Dermis microvascular lymphatic vessel endothelial cell (primary cell): ENCODE results near the gene ZBTB3. TPM values are rescaled to one million over a fixed set of nuclear protein-coding genes. Genes with fewer than 3 reads are reported as not detected.
"Not testable (repeated sequence)": the region's sequence is repeated elsewhere in the genome, so short reads cannot be mapped to it uniquely, and the experiment has no call there.

ENCODE experiments used
- DNase-seq, 2 donors: peaks; one replicate each; pipeline versions ENCODE4 v3.0.0 to v3.0.0-alpha.2; 2010; ENCODE audit warnings: low read depth in 2 of 2
- total RNA-seq: library from RNA; depleted of rRNA; stranded (reverse); fragments of >200 nt; gene quantifications from 2 replicates; pipeline ENCODE4 v1.2.1, GENCODE V29; 2014

ZBTB3 gene
- total RNA-seq, 1 donor from 2014 or later, result 9.0 TPM

GRCh38 chr11:62716206-62716605 is 37.8 kb downstream of the ZBTB3 start:
- no peak for DNase-seq

- DNase-seq, result no peak
Measured at GRCh38 chr11:62715150-62716130, 38.5 kb downstream of the ZBTB3 start.

GRCh38 chr11:62713343-62713742 is 40.6 kb downstream of the ZBTB3 start:
- no peak for DNase-seq

- peak in 1 of 2 donors; percentile 38 for DNase-seq
Measured at GRCh38 chr11:62712861-62713260, 41.1 kb downstream of the ZBTB3 start.

- DNase-seq, result no peak
Measured at GRCh38 chr11:62712276-62712812, 41.6 kb downstream of the ZBTB3 start.

DNA sequence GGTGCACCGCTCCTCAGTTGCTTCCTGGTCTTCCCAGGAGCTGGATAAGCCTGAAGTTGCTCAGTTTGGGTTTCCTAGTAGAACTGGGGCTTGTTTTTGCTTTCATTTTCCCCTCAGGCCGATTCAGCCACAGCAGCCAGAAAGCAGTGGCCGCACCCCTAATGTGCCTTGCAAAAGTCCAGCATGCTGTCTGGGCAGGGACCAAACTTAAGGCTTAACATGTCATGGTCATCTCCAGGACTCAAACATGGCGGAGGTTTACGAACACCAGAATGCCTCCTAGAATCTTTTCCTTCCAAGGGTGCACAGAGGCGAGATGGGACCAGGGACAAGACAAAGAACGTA is 44.0 kb downstream of the ZBTB3 start:
- peak in 1 of 2 donors; percentile 32 for DNase-seq

DNA sequence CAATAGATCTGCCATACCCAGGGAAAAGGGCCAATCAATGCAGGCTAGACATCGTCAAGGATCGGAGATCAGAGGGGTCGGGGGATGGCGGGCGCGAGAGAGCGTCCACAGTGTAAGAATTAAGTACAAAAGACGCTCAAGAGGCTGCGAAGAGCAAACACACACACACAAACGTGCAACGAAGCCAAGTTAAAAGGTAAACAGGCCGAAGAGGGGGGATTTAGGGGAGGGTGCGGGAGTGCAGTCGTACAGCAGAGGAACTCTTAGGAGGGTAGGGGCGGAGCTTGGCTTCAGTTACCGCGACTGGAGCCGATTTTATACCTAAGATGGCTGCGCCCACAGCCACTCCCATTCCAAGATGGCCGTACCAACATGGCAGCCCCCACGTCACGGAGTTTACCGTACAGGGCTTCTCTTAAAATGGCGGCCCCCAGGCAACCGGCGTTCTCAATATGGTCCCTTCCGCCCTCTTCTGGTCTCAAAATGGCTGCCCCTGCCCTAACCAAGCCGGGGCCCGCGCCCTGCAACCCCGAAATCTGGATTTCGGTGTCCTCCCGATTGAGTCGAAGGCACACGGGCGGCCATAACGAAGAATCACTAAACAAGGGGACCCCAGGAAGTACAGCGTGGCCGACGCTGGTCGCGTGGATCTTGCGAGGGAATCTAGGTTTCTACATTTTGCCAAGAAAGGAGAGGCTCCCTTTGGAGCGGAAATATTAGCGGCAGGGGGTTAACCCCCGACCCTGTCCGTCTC is 44.5 kb downstream of the ZBTB3 start:
- peak; percentile 94 to 99 for DNase-seq

DNA sequence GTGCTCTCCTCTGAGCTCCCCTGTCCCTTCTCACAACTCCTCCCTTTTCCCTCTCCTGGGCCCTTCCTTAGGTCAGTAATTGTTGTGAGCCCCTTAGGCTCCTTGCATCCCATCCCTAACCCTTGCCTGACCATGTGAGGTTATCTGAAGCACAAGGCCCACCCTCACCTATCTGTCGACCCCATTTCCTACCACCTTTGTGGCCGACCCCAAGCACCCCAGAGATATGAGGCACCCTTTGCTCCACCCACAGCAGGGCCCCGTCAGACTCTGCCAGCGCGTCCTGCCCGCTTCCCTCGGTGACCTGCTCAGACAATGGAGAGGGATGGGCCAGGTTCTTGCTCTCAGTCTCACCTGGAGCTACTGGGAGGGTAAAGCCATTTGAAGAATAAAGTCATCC is 45.2 kb downstream of the ZBTB3 start:
- DNase-seq, result peak in 1 of 2 donors; percentile 25

GRCh38 chr11:62708392-62708791 is 45.6 kb downstream of the ZBTB3 start:
- DNase-seq, result no peak

- DNase-seq, result no peak
Measured at GRCh38 chr11:62707277-62707861, 46.6 kb downstream of the ZBTB3 start, which contains the start of the genes BSCL2 and GNG3. TSS of gene BSCL2 (minus strand) at chr11:62707424. CDS start at chr11:62707195, 229 bp downstream. TSS of gene GNG3 (plus strand) at chr11:62707676. CDS start at chr11:62708296, 620 bp downstream.

DNA sequence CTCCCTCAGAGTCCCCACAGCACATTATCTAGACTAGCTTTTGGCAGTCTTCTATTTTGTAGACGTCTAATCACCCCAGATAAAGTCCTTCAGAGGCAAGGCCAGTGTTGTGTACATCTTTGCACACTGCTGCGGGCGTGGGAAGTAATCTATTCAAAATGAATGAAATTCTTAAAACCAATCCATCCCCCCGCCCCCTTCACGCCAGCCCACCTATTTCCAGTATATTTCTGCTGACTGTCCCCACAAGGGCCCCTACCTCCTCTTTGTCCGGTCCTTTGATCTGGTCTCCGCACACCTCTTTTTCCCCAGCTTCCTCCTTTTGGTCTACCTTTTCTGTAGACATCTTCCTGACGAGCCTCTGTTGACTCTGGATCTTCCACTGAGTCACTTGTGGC is 47.1 kb downstream of the ZBTB3 start:
- no peak for DNase-seq

DNA sequence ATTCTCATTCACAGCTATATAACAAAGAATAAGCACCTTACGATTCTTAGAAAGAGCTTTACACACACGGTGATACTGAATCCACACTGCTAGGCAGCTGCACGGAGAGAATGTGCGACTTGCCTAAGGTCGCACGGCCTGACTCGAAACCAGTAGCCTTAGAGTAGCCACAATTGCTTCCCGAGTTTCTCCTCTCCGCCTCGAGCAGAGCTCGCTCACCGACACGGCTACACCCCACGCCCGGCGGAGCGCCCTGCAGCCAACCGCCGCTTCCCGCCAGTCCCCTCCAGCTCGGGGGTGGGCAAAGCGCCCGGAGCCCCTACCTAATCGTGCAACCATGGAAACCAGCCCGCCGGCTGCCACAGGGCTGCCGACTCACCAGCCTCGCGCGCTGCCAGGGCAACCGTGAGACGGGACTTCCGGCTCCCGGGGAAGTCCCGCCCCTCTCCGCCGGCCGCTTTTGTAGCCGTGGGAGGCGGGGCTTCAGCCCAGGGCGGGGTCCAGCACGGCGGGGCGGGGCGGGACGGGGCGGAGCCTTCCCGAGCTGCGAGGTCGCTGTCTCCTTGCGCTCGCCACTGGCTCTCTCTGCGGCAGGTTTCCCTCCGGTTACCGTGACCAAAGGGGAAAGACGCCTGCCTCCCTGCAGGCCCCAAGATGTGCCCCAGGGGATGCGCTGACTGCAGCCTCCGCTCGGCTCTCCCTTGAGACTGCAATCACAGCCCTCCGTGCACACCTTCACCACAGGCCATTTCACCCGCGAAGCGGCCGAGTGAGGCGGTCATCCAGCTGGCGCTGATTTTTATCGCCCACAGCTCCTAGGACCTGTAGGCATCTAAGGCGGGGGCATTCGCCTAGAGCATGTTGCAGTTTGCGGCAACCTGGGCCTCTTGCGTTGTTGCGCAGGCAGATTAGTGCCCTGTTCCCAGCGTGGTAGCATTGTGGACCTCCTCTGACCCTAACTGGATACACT is 47.8 kb downstream of the ZBTB3 start:
- peak; percentile 84 to 95 for DNase-seq

GRCh38 chr11:62705413-62705812 is 48.5 kb downstream of the ZBTB3 start:
- DNase-seq, result peak in 1 of 2 donors; percentile 13

- not testable (repeated sequence) for DNase-seq
Measured at GRCh38 chr11:62703921-62704320, 50.0 kb downstream of the ZBTB3 start.

DNA sequence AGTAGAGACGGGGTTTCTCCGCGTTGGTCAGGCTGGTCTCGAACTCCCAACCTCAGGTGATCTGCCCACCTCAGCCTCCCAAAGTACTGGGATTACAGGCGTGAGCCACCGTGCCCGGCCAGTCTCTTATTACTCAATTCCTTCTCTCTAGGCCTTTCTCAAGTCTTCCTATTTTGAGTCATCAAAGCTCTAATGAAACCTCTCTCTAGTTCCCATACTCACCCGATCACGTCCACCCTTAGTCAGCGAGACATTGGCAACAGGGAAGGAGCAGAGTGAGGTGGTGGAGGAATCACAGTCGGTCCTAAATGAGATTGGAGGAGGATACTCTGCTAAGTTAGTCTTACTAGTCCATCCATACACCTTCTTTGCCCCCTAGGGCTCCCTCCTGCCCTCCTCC is 51.7 kb downstream of the ZBTB3 start:
- DNase-seq, result no peak

Other genes starting within 250 kb of the ZBTB3 start
- 231 and 244 TPM in 2 replicates for gene AHNAK, start 207.4 kb downstream of the ZBTB3 start, total RNA-seq
- gene EEF1G, start 180.3 kb downstream of the ZBTB3 start, total RNA-seq, result 1,142 and 1,515 TPM in 2 replicates
- 8.9 and 11.0 TPM in 2 replicates for gene TUT1, start 162.6 kb downstream of the ZBTB3 start, total RNA-seq
- gene MTA2, start 152.3 kb downstream of the ZBTB3 start, total RNA-seq, result 185 and 204 TPM in 2 replicates
- 23.7 and 35.1 TPM in 2 replicates for gene EML3, start 141.4 kb downstream of the ZBTB3 start, total RNA-seq
- 2.9 and 3.3 TPM in 2 replicates for gene ROM1, start 140.9 kb downstream of the ZBTB3 start, total RNA-seq
- 13.9 and 19.3 TPM in 2 replicates for gene B3GAT3, start 132.2 kb downstream of the ZBTB3 start, total RNA-seq
- gene GANAB, start 107.5 kb downstream of the ZBTB3 start, total RNA-seq, result 204 and 246 TPM in 2 replicates
- 15.8 and 22.6 TPM in 2 replicates for gene INTS5, start 100.9 kb downstream of the ZBTB3 start, total RNA-seq
- gene C11orf98, start 89.0 kb downstream of the ZBTB3 start, total RNA-seq, result 23.3 and 24.4 TPM in 2 replicates
- gene CSKMT, start 88.8 kb downstream of the ZBTB3 start, total RNA-seq, result 4.8 and 4.9 TPM in 2 replicates
- 5.6 and 9.9 TPM in 2 replicates for gene UQCC3, start 82.5 kb downstream of the ZBTB3 start, total RNA-seq
- 1.5 and 1.8 TPM in 2 replicates for gene LBHD1, start 81.9 kb downstream of the ZBTB3 start, total RNA-seq
- gene UBXN1, start 75.1 kb downstream of the ZBTB3 start, total RNA-seq, result 102 and 148 TPM in 2 replicates
- gene LRRN4CL, start 64.6 kb downstream of the ZBTB3 start, total RNA-seq, result 0.38 and 0.51 TPM in 2 replicates
- 23.5 and 26.0 TPM in 2 replicates for gene BSCL2, start 46.7 kb downstream of the ZBTB3 start, total RNA-seq
- gene GNG3, start 46.5 kb downstream of the ZBTB3 start, total RNA-seq, result not detected in 2 replicates
- 7.6 and 11.0 TPM in 2 replicates for gene HNRNPUL2, start 26.7 kb downstream of the ZBTB3 start, total RNA-seq
- 28.8 and 32.3 TPM in 2 replicates for gene TTC9C, start 25.7 kb downstream of the ZBTB3 start, total RNA-seq
- 65.0 and 67.8 TPM in 2 replicates for gene POLR2G, start 7.4 kb upstream of the ZBTB3 start, total RNA-seq
- gene TAF6L, start 17.2 kb upstream of the ZBTB3 start, total RNA-seq, result 23.9 and 37.4 TPM in 2 replicates
- gene TMEM179B, start 33.2 kb upstream of the ZBTB3 start, total RNA-seq, result 20.2 and 30.2 TPM in 2 replicates
- 10.4 and 12.0 TPM in 2 replicates for gene TMEM223, start 37.8 kb upstream of the ZBTB3 start, total RNA-seq
- gene NXF1, start 51.3 kb upstream of the ZBTB3 start, total RNA-seq, result 9.5 and 18.1 TPM in 2 replicates
- 31.6 and 44.9 TPM in 2 replicates for gene STX5, start 77.9 kb upstream of the ZBTB3 start, total RNA-seq
- not detected in 2 replicates for gene TEX54, start 78.7 kb upstream of the ZBTB3 start, total RNA-seq
- gene WDR74, start 85.4 kb upstream of the ZBTB3 start, total RNA-seq, result 40.7 and 79.2 TPM in 2 replicates
- 48.4 and 51.1 TPM in 2 replicates for gene SLC3A2, start 126.7 kb upstream of the ZBTB3 start, total RNA-seq
- not detected in 2 replicates for gene CHRM1, start 167.2 kb upstream of the ZBTB3 start, total RNA-seq
- not detected in 2 replicates for gene SLC22A6, start 230.8 kb upstream of the ZBTB3 start, total RNA-seq